ENCODE data around the gene CIDEC. TPM values are rescaled to one million over a fixed set of nuclear protein-coding genes. Genes with fewer than 3 reads are reported as not detected.

CIDEC gene
- total and polyA plus RNA-seq, 9 of the 15 experiments (the other 6 are each of a cell fraction or from before 2014, with no cell fraction given) = not detected

GRCh38 chr3:9884555-9885165 lies 4.6 kb upstream of the CIDEC start (continued):
- TF ChIP-seq MYBL2 (IDR thresholded peaks at IDR 0.05; ENCODE audit: low read depth) = no peak
- TF ChIP-seq MYBL2 (CRISPR knock-in tag; IDR thresholded peaks at IDR 0.05; ENCODE audit: borderline replicate concordance) = no peak
- TF ChIP-seq ZNF717 (CRISPR knock-in tag; IDR thresholded peaks at IDR 0.05) = no peak
- peak; percentile 62 to 74; a peak in 3 of 4 replicates for TF ChIP-seq KDM1A (IDR thresholded peaks at IDR 0.05)
- peak; percentile 97 for TF ChIP-seq FOSL1 (tag; conservative IDR thresholded peaks at IDR 0.05)
- 0 out of 2 replicates have a peak, but pooled peaks have one; percentile 43 for TF ChIP-seq CREM (IDR thresholded peaks at IDR 0.05; ENCODE audit: low read depth)
- TF ChIP-seq C11orf30 (IDR thresholded peaks at IDR 0.05; ENCODE audit: low read depth) = peak; percentile 61; the same call in 1 of the 2 replicates
- TF ChIP-seq RNF2 (IDR thresholded peaks at IDR 0.05) = peak; percentile 59; the same call in 1 of the 2 replicates
- TF ChIP-seq VEZF1 (CRISPR knock-in tag; IDR thresholded peaks at IDR 0.05) = peak; percentile 64; the same call in 1 of the 2 replicates
- peak; percentile 75; the same call in 1 of the 2 replicates for TF ChIP-seq ZNF766 (CRISPR knock-in tag; conservative IDR thresholded peaks at IDR 0.05)
- TF ChIP-seq, protein P1, sequence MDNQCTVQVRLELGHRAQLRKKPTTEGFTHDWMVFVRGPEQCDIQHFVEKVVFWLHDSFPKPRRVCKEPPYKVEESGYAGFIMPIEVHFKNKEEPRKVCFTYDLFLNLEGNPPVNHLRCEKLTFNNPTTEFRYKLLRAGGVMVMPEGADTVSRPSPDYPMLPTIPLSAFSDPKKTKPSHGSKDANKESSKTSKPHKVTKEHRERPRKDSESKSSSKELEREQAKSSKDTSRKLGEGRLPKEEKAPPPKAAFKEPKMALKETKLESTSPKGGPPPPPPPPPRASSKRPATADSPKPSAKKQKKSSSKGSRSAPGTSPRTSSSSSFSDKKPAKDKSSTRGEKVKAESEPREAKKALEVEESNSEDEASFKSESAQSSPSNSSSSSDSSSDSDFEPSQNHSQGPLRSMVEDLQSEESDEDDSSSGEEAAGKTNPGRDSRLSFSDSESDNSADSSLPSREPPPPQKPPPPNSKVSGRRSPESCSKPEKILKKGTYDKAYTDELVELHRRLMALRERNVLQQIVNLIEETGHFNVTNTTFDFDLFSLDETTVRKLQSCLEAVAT (IDR thresholded peaks at IDR 0.05) = peak in 1 of 2 experiments; percentile 83; a peak in 2 of 4 replicates
- TF ChIP-seq RBBP5 (IDR thresholded peaks at IDR 0.05; ENCODE audit: borderline replicate concordance, insufficient read depth, low read length, poor library complexity, severe bottlenecking) = peak; percentile 23
- 0 out of 2 replicates have a peak, but pooled peaks have one; percentile 21 for TF ChIP-seq BHLHE40 (IDR thresholded peaks at IDR 0.05; ENCODE audit: low read length)
- TF ChIP-seq CBFA2T3 (IDR thresholded peaks at IDR 0.05) = peak; percentile 81
- peak; percentile 19; the same call in 1 of the 2 replicates for TF ChIP-seq REST (IDR thresholded peaks at IDR 0.05; ENCODE audit: borderline replicate concordance)
- no peak for TF ChIP-seq REST (CRISPR knock-in tag; IDR thresholded peaks at IDR 0.05; ENCODE audit: low read depth)
- TF ChIP-seq ZNF224 (CRISPR knock-in tag; IDR thresholded peaks at IDR 0.05) = no peak
- TF ChIP-seq MAFG (tag; conservative IDR thresholded peaks at IDR 0.05) = peak; percentile 67
- 0 out of 2 replicates have a peak, but pooled peaks have one; percentile 59 for TF ChIP-seq HDAC2 (IDR thresholded peaks at IDR 0.05)
